Measurements from ENCODE around the gene TOGARAM2. TPM values are rescaled to one million over a fixed set of nuclear protein-coding genes. Genes with fewer than 3 reads are reported as not detected.

TOGARAM2 gene
- total and polyA plus RNA-seq, 2 experiments from 2014 or later = 1.8 TPM

DNA sequence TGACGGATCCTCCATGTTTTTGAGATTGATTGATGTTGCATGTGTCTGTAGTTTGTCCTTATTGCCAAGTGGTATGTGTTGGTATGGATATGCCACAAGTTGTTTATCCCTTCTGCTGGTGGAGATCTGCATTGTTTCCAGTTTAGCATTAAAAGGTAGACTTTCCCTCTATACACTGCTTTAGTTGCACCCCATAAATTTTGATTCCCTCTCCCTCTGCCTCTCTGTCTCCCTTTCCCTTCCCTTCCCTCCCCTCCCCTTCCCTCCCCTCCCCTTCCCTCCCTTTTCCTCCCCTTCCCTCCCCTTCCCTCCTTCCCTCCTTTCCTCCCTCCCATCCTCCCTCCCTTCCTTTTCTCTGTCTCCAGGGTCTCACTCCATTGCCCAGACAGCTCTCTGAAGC, 18.6 kb upstream of the TOGARAM2 start:
- Mint-ChIP-seq H3K36me3 (ENCODE audit: low read depth) (no peaks in the 10 kb centered on the region), H3K27me3 (ENCODE audit: insufficient read depth, low read depth, poor library complexity) (peaks cover 4% of the 10 kb centered on the region), H3K9me3 (no peaks in the 10 kb centered on the region), H3K4me1 (peaks cover 6% of the 10 kb centered on the region; the same call in 2 of the 3 replicates), H3K4me3 (no peak overlapping the region), H3K27ac (no peak overlapping the region)
- no peaks in the 10 kb centered on the region for H3K27me3 ChIP-seq (ENCODE audit: insufficient read depth)
- H3K4me3 ChIP-seq = no peak overlapping the region
- ATAC-seq (no peak), DNase-seq (ENCODE audit: low spot score) (no peak)
- H3K27ac ChIP-seq (ENCODE audit: low read depth) = no peak overlapping the region
- H2AFZ ChIP-seq = no peak overlapping the region
- no peaks in the 10 kb centered on the region for H3F3A ChIP-seq (replicated peaks; ENCODE audit: low read depth)
- H4K20me1 ChIP-seq (replicated peaks; ENCODE audit: insufficient read depth) = no peaks in the 10 kb centered on the region
- no peaks in the 10 kb centered on the region for H3K79me2 ChIP-seq (replicated peaks; ENCODE audit: insufficient read depth)
- no peak for TF ChIP-seq EZH2 (IDR thresholded peaks at IDR 0.05; ENCODE audit: low read depth, unreplicated experiment)
- TF ChIP-seq, protein P1, sequence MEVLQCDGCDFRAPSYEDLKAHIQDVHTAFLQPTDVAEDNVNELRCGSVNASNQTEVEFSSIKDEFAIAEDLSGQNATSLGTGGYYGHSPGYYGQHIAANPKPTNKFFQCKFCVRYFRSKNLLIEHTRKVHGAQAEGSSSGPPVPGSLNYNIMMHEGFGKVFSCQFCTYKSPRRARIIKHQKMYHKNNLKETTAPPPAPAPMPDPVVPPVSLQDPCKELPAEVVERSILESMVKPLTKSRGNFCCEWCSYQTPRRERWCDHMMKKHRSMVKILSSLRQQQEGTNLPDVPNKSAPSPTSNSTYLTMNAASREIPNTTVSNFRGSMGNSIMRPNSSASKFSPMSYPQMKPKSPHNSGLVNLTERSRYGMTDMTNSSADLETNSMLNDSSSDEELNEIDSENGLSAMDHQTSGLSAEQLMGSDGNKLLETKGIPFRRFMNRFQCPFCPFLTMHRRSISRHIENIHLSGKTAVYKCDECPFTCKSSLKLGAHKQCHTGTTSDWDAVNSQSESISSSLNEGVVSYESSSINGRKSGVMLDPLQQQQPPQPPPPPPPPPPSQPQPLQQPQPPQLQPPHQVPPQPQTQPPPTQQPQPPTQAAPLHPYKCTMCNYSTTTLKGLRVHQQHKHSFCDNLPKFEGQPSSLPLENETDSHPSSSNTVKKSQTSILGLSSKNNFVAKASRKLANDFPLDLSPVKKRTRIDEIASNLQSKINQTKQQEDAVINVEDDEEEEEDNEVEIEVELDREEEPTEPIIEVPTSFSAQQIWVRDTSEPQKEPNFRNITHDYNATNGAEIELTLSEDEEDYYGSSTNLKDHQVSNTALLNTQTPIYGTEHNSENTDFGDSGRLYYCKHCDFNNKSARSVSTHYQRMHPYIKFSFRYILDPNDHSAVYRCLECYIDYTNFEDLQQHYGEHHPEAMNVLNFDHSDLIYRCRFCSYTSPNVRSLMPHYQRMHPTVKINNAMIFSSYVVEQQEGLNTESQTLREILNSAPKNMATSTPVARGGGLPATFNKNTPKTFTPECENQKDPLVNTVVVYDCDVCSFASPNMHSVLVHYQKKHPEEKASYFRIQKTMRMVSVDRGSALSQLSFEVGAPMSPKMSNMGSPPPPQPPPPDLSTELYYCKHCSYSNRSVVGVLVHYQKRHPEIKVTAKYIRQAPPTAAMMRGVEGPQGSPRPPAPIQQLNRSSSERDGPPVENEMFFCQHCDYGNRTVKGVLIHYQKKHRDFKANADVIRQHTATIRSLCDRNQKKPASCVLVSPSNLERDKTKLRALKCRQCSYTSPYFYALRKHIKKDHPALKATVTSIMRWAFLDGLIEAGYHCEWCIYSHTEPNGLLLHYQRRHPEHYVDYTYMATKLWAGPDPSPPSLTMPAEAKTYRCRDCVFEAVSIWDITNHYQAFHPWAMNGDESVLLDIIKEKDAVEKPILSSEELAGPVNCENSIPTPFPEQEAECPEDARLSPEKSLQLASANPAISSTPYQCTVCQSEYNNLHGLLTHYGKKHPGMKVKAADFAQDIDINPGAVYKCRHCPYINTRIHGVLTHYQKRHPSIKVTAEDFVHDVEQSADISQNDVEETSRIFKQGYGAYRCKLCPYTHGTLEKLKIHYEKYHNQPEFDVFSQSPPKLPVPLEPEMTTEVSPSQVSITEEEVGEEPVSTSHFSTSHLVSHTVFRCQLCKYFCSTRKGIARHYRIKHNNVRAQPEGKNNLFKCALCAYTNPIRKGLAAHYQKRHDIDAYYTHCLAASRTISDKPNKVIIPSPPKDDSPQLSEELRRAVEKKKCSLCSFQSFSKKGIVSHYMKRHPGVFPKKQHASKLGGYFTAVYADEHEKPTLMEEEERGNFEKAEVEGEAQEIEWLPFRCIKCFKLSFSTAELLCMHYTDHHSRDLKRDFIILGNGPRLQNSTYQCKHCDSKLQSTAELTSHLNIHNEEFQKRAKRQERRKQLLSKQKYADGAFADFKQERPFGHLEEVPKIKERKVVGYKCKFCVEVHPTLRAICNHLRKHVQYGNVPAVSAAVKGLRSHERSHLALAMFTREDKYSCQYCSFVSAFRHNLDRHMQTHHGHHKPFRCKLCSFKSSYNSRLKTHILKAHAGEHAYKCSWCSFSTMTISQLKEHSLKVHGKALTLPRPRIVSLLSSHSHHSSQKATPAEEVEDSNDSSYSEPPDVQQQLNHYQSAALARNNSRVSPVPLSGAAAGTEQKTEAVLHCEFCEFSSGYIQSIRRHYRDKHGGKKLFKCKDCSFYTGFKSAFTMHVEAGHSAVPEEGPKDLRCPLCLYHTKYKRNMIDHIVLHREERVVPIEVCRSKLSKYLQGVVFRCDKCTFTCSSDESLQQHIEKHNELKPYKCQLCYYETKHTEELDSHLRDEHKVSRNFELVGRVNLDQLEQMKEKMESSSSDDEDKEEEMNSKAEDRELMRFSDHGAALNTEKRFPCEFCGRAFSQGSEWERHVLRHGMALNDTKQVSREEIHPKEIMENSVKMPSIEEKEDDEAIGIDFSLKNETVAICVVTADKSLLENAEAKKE (CRISPR knock-in tag; IDR thresholded peaks at IDR 0.05) = no peak
- H3K36me3 ChIP-seq (ENCODE audit: insufficient read depth) = no peaks in the 10 kb centered on the region
- no peak overlapping the region for H3K4me2 ChIP-seq
- no peaks in the 10 kb centered on the region for H3K4me1 ChIP-seq (ENCODE audit: insufficient read depth)
- no peaks in the 10 kb centered on the region for H3K9me2 ChIP-seq (ENCODE audit: insufficient read depth)

DNA sequence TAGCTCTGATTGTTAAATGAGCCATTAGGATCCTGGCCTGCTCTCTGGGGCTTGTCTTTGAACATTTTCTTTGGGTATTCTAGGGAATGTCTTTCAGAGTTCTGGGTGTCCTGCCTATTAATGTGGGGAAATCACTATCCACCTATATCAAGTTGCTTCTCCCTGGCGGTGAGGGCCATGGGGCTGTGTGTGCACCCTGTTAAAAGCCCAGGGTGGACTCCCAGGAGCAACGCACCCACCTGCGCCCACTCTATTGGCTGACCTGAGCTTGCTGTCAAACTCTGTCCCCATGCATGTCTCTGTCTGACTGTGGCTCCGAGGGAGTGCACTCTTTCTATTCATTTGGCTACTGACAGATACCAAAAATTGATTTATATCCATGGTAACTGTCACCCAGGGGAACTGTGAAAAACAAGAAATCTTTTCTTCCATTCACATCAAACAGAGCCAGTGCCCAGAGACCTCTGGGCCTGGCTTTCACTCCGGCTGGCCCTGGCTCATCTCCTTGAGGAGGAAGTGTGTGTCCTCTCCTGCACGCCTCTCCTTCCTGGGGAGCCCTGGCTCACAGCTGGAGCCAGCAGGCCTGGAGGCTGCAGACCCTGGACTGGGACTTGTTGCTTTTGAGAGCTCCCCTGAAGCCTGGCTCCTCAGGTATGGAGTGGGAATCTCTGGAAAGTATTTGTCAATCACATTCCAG, 10.5 kb upstream of the TOGARAM2 start:
- DNase-seq (ENCODE audit: low spot score) (peak; percentile 14), ATAC-seq (no peak)
- no peak overlapping the region for H3K27ac ChIP-seq (ENCODE audit: low read depth)
- H4K20me1 ChIP-seq (replicated peaks; ENCODE audit: insufficient read depth) = no peaks in the 10 kb centered on the region
- H3K4me3 ChIP-seq = no peak overlapping the region
- Mint-ChIP-seq H3K4me1 (no peaks in the 10 kb centered on the region), H3K36me3 (ENCODE audit: low read depth) (no peaks in the 10 kb centered on the region), H3K27me3 (ENCODE audit: insufficient read depth, low read depth, poor library complexity) (peaks cover 12% of the 10 kb centered on the region), H3K27ac (no peak overlapping the region), H3K9me3 (no peaks in the 10 kb centered on the region), H3K4me3 (no peak overlapping the region)
- H3K79me2 ChIP-seq (replicated peaks; ENCODE audit: insufficient read depth) = no peaks in the 10 kb centered on the region
- H3F3A ChIP-seq (replicated peaks; ENCODE audit: low read depth) = no peaks in the 10 kb centered on the region
- no peaks in the 10 kb centered on the region for H3K27me3 ChIP-seq (ENCODE audit: insufficient read depth)
- no peak overlapping the region for H2AFZ ChIP-seq
- no peaks in the 10 kb centered on the region for H3K36me3 ChIP-seq (ENCODE audit: insufficient read depth)
- H3K4me2 ChIP-seq = no peak overlapping the region
- H3K9me2 ChIP-seq (ENCODE audit: insufficient read depth) = no peaks in the 10 kb centered on the region
- no peaks in the 10 kb centered on the region for H3K4me1 ChIP-seq (ENCODE audit: insufficient read depth)
- TF ChIP-seq EZH2 (IDR thresholded peaks at IDR 0.05; ENCODE audit: low read depth, unreplicated experiment) (no peak), EZH2phosphoT487 (IDR thresholded peaks at IDR 0.05; ENCODE audit: unreplicated experiment) (no peak), STAT1 (IDR thresholded peaks at IDR 0.05; ENCODE audit: unreplicated experiment) (no peak), JUNB (IDR thresholded peaks at IDR 0.05; ENCODE audit: unreplicated experiment) (no peak), CREB1 (CRISPR knock-in tag; IDR thresholded peaks at IDR 0.05; ENCODE audit: low read depth) (no peak)
- TF ChIP-seq, protein P2, sequence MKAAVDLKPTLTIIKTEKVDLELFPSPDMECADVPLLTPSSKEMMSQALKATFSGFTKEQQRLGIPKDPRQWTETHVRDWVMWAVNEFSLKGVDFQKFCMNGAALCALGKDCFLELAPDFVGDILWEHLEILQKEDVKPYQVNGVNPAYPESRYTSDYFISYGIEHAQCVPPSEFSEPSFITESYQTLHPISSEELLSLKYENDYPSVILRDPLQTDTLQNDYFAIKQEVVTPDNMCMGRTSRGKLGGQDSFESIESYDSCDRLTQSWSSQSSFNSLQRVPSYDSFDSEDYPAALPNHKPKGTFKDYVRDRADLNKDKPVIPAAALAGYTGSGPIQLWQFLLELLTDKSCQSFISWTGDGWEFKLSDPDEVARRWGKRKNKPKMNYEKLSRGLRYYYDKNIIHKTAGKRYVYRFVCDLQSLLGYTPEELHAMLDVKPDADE (IDR thresholded peaks at IDR 0.05) = no peak
- TF ChIP-seq, protein P3, sequence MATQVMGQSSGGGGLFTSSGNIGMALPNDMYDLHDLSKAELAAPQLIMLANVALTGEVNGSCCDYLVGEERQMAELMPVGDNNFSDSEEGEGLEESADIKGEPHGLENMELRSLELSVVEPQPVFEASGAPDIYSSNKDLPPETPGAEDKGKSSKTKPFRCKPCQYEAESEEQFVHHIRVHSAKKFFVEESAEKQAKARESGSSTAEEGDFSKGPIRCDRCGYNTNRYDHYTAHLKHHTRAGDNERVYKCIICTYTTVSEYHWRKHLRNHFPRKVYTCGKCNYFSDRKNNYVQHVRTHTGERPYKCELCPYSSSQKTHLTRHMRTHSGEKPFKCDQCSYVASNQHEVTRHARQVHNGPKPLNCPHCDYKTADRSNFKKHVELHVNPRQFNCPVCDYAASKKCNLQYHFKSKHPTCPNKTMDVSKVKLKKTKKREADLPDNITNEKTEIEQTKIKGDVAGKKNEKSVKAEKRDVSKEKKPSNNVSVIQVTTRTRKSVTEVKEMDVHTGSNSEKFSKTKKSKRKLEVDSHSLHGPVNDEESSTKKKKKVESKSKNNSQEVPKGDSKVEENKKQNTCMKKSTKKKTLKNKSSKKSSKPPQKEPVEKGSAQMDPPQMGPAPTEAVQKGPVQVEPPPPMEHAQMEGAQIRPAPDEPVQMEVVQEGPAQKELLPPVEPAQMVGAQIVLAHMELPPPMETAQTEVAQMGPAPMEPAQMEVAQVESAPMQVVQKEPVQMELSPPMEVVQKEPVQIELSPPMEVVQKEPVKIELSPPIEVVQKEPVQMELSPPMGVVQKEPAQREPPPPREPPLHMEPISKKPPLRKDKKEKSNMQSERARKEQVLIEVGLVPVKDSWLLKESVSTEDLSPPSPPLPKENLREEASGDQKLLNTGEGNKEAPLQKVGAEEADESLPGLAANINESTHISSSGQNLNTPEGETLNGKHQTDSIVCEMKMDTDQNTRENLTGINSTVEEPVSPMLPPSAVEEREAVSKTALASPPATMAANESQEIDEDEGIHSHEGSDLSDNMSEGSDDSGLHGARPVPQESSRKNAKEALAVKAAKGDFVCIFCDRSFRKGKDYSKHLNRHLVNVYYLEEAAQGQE (IDR thresholded peaks at IDR 0.05; ENCODE audit: unreplicated experiment) = no peak

Measured in GM23338 (cell line).